ENCODE measurements around the gene CCL21. TPM values are rescaled to one million over a fixed set of nuclear protein-coding genes. Genes with fewer than 3 reads are reported as not detected.

CCL21 gene
- total RNA-seq, 4 donors from 2014 or later, result 6.5 to 207 (median 110) TPM

- WGBS, 2 donors (ENCODE audit: low coverage in 1 of 2), result 83 to 90% methylated on average over 3 to 4 of the region's 4 CpGs
- H3K27ac ChIP-seq, result no peak overlapping the region
These were observed 24.3 kb downstream of the CCL21 start for GRCh38 chr9:34685591-34685990.

GRCh38 chr9:34684816-34685215, 25.1 kb downstream of the CCL21 start:
- Histone ChIP-seq H3K4me1 (peaks cover 0 to 13% (median 0%) of the 10 kb centered on the region in 3 donors), H3K4me3 (no peak overlapping the region), H3K27ac (no peak overlapping the region), H3K27me3 (no peaks in the 10 kb centered on the region), H3K9me3 (no peaks in the 10 kb centered on the region), H3K36me3 (peaks cover 0 to 40% of the 10 kb centered on the region in 2 donors)
- ATAC-seq, result no peak
- WGBS, 2 donors (ENCODE audit: low coverage in 1 of 2), result 95 to 100% methylated on average over 3 to 4 of the region's 4 CpGs
- TF ChIP-seq POLR2AphosphoS5 (IDR thresholded peaks at IDR 0.05), result no peak

More at GRCh38 chr9:34685591-34685990, 24.3 kb downstream of the CCL21 start:
- TF ChIP-seq CTCF (IDR thresholded peaks at IDR 0.05) (no peak), EP300 (IDR thresholded peaks at IDR 0.05) (no peak), POLR2AphosphoS5 (IDR thresholded peaks at IDR 0.05) (no peak), POLR2A (IDR thresholded peaks at IDR 0.05) (no peak)
- Histone ChIP-seq H3K27me3 (no peaks in the 10 kb centered on the region), H3K4me3 (no peak overlapping the region), H3K9me3 (no peaks in the 10 kb centered on the region), H3K36me3 (peaks cover 0 to 40% of the 10 kb centered on the region in 2 donors), H3K4me1 (peaks cover 0 to 13% (median 0%) of the 10 kb centered on the region in 3 donors)
- ATAC-seq, result no peak

DNA sequence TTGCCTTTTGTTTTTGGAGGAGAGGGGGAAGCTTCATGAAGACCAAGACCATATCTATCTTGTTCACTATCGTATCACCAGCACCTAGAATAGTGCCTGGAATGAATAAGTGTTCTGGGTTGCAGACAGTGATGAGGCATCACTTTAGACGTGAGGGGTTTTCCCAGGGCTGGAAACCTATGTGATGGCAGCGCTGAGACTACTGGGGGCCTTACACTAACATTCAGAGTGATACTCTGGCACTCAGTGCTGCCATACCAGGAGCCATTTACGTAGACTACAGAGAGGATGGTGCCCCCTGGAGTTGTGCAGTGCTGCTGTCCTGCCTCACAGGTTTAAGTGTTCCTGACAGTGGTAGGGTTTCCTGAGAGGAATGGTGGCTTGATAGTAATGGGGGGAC, 25.8 kb downstream of the CCL21 start:
- Histone ChIP-seq H3K27me3 (no peaks in the 10 kb centered on the region), H3K27ac (no peak overlapping the region), H3K36me3 (peaks cover 0 to 40% of the 10 kb centered on the region in 2 donors), H3K4me1 (peaks cover 0 to 13% (median 0%) of the 10 kb centered on the region in 3 donors), H3K4me3 (no peak overlapping the region), H3K9me3 (no peaks in the 10 kb centered on the region)
- no peak for TF ChIP-seq EP300 (IDR thresholded peaks at IDR 0.05)
- TF ChIP-seq POLR2A (IDR thresholded peaks at IDR 0.05), result no peak
- TF ChIP-seq CTCF (IDR thresholded peaks at IDR 0.05), result no peak
- no peak for TF ChIP-seq POLR2AphosphoS5 (IDR thresholded peaks at IDR 0.05)
- 76 to 100% methylated on average over 1 to 4 of the region's 4 CpGs for WGBS, 2 donors (ENCODE audit: low coverage in 1 of 2)
- ATAC-seq, result no peak

GRCh38 chr9:34675869-34676268, 34.1 kb downstream of the CCL21 start:
- 88 to 100% methylated on average over 1 to 2 of the region's 2 CpGs for WGBS, 2 donors (ENCODE audit: low coverage in 1 of 2)
- TF ChIP-seq EP300 (IDR thresholded peaks at IDR 0.05) (no peak), POLR2AphosphoS5 (IDR thresholded peaks at IDR 0.05) (no peak), CTCF (IDR thresholded peaks at IDR 0.05) (no peak), POLR2A (IDR thresholded peaks at IDR 0.05) (no peak)
- Histone ChIP-seq H3K4me3 (no peak overlapping the region), H3K4me1 (no peaks in the 10 kb centered on the region), H3K27ac (no peak overlapping the region), H3K9me3 (no peaks in the 10 kb centered on the region), H3K27me3 (no peaks in the 10 kb centered on the region), H3K36me3 (peaks cover 0 to 8% of the 10 kb centered on the region in 2 donors)
- ATAC-seq, result no peak

DNA sequence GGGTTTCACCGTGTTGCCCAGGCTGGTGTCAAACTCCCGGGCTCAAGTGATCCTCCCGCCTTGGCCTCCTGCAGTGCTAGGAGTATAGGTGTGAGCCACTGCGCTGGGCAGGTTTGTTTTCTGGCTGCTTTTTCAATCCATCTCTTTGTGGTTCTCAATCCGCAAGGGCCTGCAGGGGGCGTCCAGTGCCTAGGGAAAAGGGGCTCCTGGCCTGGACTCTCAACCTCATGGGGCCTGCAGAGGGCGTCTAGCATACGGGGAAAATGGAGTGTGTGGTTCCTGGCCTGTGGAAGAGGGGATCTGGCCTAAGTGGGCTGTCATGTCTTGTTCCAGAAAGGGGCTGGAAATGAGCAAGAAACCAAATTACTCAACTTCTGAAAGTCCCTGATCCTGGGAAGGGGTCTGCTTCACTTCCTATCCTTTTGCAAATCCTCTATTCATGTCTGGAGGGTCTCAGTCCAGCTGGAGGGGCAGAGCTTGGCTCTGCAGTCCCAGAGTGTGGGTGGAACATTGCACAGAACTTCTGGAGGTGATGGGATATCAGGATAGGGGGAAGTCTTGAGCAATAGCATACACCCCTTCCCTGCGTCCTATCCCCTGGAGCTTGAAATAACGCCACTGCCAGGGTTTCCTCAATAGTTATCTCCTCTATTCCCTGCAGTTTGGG, 34.8 kb downstream of the CCL21 start:
- ATAC-seq, result peak; percentile 50
- TF ChIP-seq CTCF (IDR thresholded peaks at IDR 0.05) (peak in 3 of 4 experiments; percentile 23 to 45 (median 39)), POLR2AphosphoS5 (IDR thresholded peaks at IDR 0.05) (no peak), EP300 (IDR thresholded peaks at IDR 0.05) (no peak), POLR2A (IDR thresholded peaks at IDR 0.05) (no peak)
- Histone ChIP-seq H3K27me3 (no peaks in the 10 kb centered on the region), H3K4me3 (no peak overlapping the region), H3K36me3 (peaks cover 0 to 10% of the 10 kb centered on the region in 2 donors), H3K27ac (no peak overlapping the region), H3K4me1 (no peaks in the 10 kb centered on the region), H3K9me3 (no peaks in the 10 kb centered on the region)
- WGBS, 2 donors (ENCODE audit: low coverage in 1 of 2), result 30 to 64% methylated on average over 2 to 3 of the region's 10 CpGs
